SH-SY5Y (cell line): ENCODE measurements around the gene SCAF11.

Experiments used
- GATA2 ChIP-seq: IDR thresholded peaks from 2 replicates; pipeline ENCODE4 v1.6.1; 2011; ENCODE audit warnings: mild to moderate bottlenecking, low read depth, low read length
- GATA3 ChIP-seq: IDR thresholded peaks from 2 replicates; pipeline ENCODE4 v1.6.1; 2011; ENCODE audit warnings: low read depth, mild to moderate bottlenecking, low read length, moderate library complexity

SCAF11 gene

DNA sequence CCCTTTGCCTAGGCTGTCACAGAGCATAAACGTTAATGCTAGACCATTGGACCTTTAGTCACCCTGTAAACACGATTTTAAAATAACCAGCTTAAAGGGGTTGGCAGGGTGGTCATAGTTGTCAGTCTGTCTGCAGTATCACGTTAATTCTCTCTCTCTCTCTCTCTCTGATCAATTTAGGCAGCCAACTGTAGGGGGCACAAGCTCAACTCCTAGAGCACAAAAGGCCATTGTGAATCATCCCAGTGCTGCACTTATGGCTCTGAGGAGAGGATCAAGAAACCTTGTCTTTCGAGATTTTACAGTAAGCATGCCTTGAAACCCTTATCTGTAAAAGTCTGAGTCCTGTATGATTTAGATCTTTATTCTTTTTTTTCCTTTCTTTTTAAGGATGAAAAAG lies 97.1 kb downstream of the SCAF11 start:
- no peak for TF ChIP-seq GATA2
- TF ChIP-seq GATA3: no peak

DNA sequence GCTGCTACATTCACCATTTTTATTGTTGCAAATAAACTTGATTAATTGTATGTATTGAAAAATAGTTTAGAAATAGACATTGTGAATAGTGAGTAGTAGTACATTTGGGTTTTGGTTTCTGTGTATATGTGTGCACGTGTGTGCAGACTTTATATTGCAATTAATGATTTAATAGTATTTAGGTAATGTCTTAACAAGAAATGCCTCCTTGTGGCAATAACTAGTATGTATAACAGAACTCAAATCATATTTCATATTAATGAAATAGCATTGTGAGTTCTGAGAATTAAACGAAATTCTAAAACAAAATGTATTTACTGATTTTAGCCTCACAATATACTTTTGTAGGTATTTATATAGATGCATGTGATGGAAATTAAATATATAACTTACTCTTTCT lies 100.1 kb downstream of the SCAF11 start:
- no peak for TF ChIP-seq GATA3
- no peak for TF ChIP-seq GATA2

- TF ChIP-seq GATA3 (no peak), GATA2 (no peak)
Measured at GRCh38 chr12:45887544-45887943, 102.8 kb downstream of the SCAF11 start.

DNA sequence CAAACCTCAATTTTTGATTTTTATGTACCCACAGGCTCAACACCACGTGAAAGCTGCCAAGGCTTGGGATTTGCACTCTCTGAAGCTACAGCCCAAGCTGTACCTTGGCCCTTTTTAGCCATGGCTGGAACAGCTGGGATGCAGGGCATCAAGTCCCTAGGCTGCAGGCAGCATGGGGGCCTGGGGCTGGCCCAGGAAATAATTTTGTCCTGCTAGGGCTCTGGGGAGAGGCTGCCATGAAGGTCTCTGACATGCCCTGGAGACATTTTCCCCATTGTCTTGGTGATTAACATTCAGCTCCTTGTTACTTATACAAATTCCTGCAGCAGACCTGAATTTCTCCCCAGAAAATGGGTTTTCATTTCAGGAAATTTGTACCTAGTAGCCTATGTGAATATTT lies 103.7 kb downstream of the SCAF11 start:
- TF ChIP-seq GATA2 (no peak), GATA3 (no peak)

GRCh38 chr12:45883187-45883586 lies 107.2 kb downstream of the SCAF11 start:
- no peak for TF ChIP-seq GATA2
- TF ChIP-seq GATA3: no peak

GRCh38 chr12:45880533-45880932 lies 109.8 kb downstream of the SCAF11 start:
- TF ChIP-seq GATA2 (no peak), GATA3 (no peak)

- no peak for TF ChIP-seq GATA3
- no peak for TF ChIP-seq GATA2
Measured at GRCh38 chr12:45879363-45879895, 110.9 kb downstream of the SCAF11 start.

DNA sequence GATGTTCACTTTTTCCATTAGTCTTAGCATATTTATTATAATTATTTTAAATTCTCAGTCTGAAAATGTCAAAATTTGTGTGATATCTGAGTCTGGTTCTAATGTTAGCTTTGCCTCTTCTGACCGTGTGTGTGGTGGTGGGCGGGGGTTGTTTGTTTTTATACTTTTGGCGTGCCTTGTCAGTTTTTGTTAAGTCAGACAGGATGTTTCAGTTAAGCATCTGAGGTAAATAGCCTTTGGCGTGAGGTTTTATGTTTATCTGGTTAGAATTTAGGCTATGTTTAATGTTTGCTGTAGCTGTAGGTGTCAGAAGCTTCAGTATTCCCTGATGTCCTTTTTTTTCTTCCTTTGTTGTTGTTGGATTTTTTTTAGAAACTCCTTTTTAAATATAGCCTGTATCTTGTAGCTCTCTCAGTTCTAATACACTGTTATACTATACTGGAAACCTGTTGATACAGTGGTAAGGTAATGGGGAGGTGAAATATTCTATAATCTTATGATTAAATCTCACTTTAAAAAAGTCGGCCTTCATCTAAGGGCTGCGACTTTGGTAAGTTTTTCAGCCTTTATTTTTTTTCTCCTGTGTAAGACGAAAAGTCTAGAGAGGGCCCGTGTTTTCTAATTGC lies 111.6 kb downstream of the SCAF11 start:
- TF ChIP-seq GATA2 (no peak), GATA3 (no peak)

DNA sequence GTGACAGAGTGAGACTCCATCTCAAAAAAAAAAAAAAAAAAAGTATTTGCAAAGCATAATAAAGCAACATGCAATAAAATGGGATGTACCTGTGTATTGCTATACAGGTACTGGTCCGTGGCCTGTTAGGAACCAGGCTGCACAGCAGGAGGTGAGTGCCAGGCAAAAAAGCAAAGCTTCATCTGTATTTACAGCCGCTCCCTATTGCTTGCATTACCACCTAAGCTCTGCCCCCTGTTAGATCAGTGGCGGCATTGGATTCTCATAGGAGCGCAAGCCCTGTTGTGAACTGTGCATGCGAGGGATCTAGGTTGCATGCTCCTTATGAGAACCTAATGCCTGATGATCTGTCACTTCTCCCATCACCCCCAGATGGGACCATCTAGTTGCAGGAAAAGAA lies 113.3 kb downstream of the SCAF11 start:
- TF ChIP-seq GATA3 (no peak), GATA2 (no peak)

DNA sequence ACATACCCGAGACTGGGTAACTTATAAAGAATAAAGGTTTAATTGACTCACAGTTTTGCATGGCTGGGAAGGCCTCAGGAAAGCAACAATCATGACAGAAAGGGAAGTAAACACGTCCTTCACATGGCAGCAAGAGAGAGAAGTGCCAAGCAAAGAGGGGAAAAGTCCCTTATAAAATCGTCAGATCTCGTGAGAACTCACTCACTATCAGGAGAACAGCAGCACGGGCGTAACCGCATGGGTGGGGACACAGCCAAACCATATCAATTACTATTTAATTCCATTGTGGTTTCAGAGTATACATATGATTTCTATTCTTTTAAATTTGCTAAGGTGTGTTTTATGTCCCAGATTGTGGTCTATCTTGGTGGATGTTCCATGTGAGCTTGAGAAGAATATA lies 117.9 kb downstream of the SCAF11 start:
- TF ChIP-seq GATA2: no peak
- no peak for TF ChIP-seq GATA3
